Bone marrow (tissue), 2 donors: ENCODE data around the gene GOLGA3.
"Not testable (repeated sequence)": the region's sequence is repeated elsewhere in the genome, so short reads cannot be mapped to it uniquely, and the experiment has no call there.

Experiments
- DNase-seq, 2 donors: peaks; one replicate each; lab custom pipeline; 2025; lab: John Stamatoyannopoulos, UW

Gene GOLGA3

GRCh38 chr12:132828706-132829534 lies at the start of gene GOLGA3:
Gene GOLGA3, minus strand, starts transcription at chr12:132828869. Its CDS starts 6,741 bp downstream, at chr12:132822128.
- peak; percentile 83 to 89 for DNase-seq

GRCh38 chr12:132874620-132875019 lies 46.0 kb upstream of the GOLGA3 start:
- DNase-seq: not testable (repeated sequence)

- DNase-seq: no peak
Measured at GRCh38 chr12:132874175-132874574, 45.5 kb upstream of the GOLGA3 start.

GRCh38 chr12:132873724-132874123 lies 45.1 kb upstream of the GOLGA3 start:
- no peak for DNase-seq

GRCh38 chr12:132872975-132873421 lies 44.3 kb upstream of the GOLGA3 start:
- DNase-seq: no peak

GRCh38 chr12:132872073-132872855 lies 43.6 kb upstream of the GOLGA3 start:
- no peak for DNase-seq

GRCh38 chr12:132869551-132869950 lies 40.9 kb upstream of the GOLGA3 start:
- no peak for DNase-seq

GRCh38 chr12:132866251-132866828 lies 37.7 kb upstream of the GOLGA3 start:
- DNase-seq: no peak

- no peak for DNase-seq
Measured at GRCh38 chr12:132861558-132861957, 32.9 kb upstream of the GOLGA3 start.

- DNase-seq: no peak
Measured at GRCh38 chr12:132858718-132859266, 30.1 kb upstream of the GOLGA3 start.

- not testable (repeated sequence) for DNase-seq
Measured at GRCh38 chr12:132857019-132857418, 28.4 kb upstream of the GOLGA3 start.

- no peak for DNase-seq
Measured at GRCh38 chr12:132856581-132856980, 27.9 kb upstream of the GOLGA3 start.

- DNase-seq: not testable (repeated sequence)
Measured at GRCh38 chr12:132855211-132855610, 26.5 kb upstream of the GOLGA3 start.

- DNase-seq: no peak
Measured at GRCh38 chr12:132853285-132854092, 24.8 kb upstream of the GOLGA3 start.

GRCh38 chr12:132852496-132852895 lies 23.8 kb upstream of the GOLGA3 start:
- DNase-seq: no peak

GRCh38 chr12:132851465-132851864 lies 22.8 kb upstream of the GOLGA3 start:
- no peak for DNase-seq

GRCh38 chr12:132850291-132850690 lies 21.6 kb upstream of the GOLGA3 start:
- DNase-seq: no peak

- no peak for DNase-seq
Measured at GRCh38 chr12:132848521-132848920, 19.9 kb upstream of the GOLGA3 start.

GRCh38 chr12:132847363-132848356 lies 19.0 kb upstream of the GOLGA3 start:
- DNase-seq: no peak

GRCh38 chr12:132844681-132845080 lies 16.0 kb upstream of the GOLGA3 start:
- not testable (repeated sequence) for DNase-seq
